ENCODE measurements around the gene TSPEAR. TPM values are rescaled to one million over a fixed set of nuclear protein-coding genes. Genes with fewer than 3 reads are reported as not detected.

The TSPEAR gene
- polyA plus RNA-seq, 1 of the 3 experiments (the other 2 are of a cell fraction) = 0.08 TPM

DNA sequence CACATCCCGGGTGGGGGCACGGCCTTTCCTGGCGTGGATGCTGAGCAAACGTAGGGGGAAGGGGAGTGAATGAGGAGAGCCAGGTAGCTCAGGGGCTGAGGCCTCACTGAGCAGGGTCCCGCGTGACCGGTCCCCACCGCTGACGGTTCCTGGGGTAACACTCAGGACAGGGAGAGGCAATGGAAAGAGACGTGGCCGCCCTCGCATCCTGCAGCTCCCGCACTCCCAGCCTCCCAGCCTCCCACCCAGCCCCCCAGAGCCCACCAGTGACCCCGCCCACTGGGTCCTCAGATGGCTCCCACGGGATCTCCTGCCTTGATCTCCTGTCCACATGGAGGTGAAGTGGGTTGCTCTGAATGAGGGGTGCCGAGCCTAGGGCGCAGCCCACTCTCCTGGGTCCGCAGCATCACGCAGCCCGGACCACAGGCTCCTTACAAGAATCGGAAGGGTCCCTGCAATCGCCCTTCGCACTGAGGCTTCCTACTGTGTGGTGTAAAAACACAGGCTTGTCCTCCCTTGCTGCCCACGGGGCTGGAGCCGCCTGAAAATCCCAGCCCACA lies 2.4 kb downstream of the TSPEAR start:
- POLR2A ChIA-PET = no interaction called here
- H3K4me2 ChIP-seq = peak overlapping the region; percentile 41; the same call in 1 of the 2 replicates
- no peaks in the 10 kb centered on the region for H3K36me3 ChIP-seq (replicated peaks in 1 of 2; ENCODE audit: control insufficient read depth in 1 of 2, insufficient read depth in 2 of 2, low read length in 1 of 2)

DNA sequence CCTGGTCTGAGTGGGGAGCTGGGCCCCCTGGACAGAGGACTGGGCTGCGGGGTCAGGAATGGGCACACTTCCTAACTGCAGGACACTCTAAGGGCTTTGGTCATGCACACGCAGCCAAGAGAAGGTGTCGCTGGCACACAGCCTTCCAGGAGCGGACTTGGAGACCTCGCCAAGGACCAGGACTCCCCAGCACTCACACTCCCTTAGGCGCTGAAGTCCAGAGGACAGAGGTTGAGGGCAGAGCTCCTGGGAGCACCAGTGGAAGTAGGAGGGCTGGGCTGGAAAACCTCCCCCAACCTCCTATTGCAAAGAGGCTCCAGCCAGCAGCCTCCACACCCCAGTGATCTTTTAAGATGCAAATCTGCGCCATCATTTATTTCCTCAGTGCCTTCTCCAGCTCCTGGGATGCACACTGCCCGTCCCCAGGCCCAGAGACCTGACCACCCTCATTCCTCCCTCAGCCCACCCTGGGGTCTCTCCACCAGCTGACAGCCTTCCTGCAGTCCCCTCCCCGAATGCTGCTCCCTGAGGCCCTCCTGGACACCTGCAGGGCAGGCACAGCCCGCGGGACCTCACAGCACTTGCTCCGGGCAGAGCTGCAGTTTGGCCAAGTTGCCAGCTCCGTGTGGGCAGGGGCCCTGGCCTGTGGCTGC lies 3.0 kb downstream of the TSPEAR start:
- H3K9me3 ChIP-seq = no peaks in the 10 kb centered on the region
- no peak overlapping the region for H3K4me2 ChIP-seq
- H3K27me3 ChIP-seq (ENCODE audit: insufficient read depth) = peaks cover 84% of the 10 kb centered on the region
- H3K4me1 ChIP-seq (ENCODE audit: control insufficient read depth in 1 of 2, insufficient read depth in 2 of 2, low read depth in 1 of 2, low read length in 1 of 2) = no peaks in the 10 kb centered on the region; a peak in 1 of 4 replicates
- no peak overlapping the region for H3K9ac ChIP-seq
- no peaks in the 10 kb centered on the region for H3F3A ChIP-seq (replicated peaks; ENCODE audit: insufficient read depth)
- peak; percentile 20 for DNase-seq
- no peaks in the 10 kb centered on the region for H3K79me2 ChIP-seq (ENCODE audit: insufficient read depth)
- no peaks in the 10 kb centered on the region for H3K9me2 ChIP-seq
- CTCF ChIA-PET = interaction anchor here (1.0 kb wide), 1 partner anchor 198 kb away, joined by 3 read pairs; no protein-coding TSS in a partner anchor
- no peaks in the 10 kb centered on the region for H4K20me1 ChIP-seq (ENCODE audit: insufficient read depth)
- H2AFZ ChIP-seq (ENCODE audit: low read depth) = no peak overlapping the region
- 15% methylated on average over 6 of the region's 13 CpGs for WGBS (ENCODE audit: low lambda C conversion rate)
- POLR2A ChIA-PET = no interaction called here
- H3K27ac ChIP-seq (ENCODE audit: low read depth in 2 of 2, low read length in 1 of 2) = no peak overlapping the region
- H3K4me3 ChIP-seq (ENCODE audit: low read depth in 2 of 2, low read length in 1 of 2) = no peak overlapping the region
- H3K36me3 ChIP-seq (replicated peaks in 1 of 2; ENCODE audit: control insufficient read depth in 1 of 2, insufficient read depth in 2 of 2, low read length in 1 of 2) = no peaks in the 10 kb centered on the region
- no peak for TF ChIP-seq FOSL2 (IDR thresholded peaks at IDR 0.05; ENCODE audit: borderline replicate concordance, low read depth)
- TF ChIP-seq JUND (IDR thresholded peaks at IDR 0.05) = no peak
- TF ChIP-seq, protein P1, sequence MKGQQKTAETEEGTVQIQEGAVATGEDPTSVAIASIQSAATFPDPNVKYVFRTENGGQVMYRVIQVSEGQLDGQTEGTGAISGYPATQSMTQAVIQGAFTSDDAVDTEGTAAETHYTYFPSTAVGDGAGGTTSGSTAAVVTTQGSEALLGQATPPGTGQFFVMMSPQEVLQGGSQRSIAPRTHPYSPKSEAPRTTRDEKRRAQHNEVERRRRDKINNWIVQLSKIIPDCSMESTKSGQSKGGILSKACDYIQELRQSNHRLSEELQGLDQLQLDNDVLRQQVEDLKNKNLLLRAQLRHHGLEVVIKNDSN (IDR thresholded peaks at IDR 0.05; ENCODE audit: borderline replicate concordance, low read depth) = no peak
- TF ChIP-seq, protein P2, sequence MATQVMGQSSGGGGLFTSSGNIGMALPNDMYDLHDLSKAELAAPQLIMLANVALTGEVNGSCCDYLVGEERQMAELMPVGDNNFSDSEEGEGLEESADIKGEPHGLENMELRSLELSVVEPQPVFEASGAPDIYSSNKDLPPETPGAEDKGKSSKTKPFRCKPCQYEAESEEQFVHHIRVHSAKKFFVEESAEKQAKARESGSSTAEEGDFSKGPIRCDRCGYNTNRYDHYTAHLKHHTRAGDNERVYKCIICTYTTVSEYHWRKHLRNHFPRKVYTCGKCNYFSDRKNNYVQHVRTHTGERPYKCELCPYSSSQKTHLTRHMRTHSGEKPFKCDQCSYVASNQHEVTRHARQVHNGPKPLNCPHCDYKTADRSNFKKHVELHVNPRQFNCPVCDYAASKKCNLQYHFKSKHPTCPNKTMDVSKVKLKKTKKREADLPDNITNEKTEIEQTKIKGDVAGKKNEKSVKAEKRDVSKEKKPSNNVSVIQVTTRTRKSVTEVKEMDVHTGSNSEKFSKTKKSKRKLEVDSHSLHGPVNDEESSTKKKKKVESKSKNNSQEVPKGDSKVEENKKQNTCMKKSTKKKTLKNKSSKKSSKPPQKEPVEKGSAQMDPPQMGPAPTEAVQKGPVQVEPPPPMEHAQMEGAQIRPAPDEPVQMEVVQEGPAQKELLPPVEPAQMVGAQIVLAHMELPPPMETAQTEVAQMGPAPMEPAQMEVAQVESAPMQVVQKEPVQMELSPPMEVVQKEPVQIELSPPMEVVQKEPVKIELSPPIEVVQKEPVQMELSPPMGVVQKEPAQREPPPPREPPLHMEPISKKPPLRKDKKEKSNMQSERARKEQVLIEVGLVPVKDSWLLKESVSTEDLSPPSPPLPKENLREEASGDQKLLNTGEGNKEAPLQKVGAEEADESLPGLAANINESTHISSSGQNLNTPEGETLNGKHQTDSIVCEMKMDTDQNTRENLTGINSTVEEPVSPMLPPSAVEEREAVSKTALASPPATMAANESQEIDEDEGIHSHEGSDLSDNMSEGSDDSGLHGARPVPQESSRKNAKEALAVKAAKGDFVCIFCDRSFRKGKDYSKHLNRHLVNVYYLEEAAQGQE (IDR thresholded peaks at IDR 0.05; ENCODE audit: low read depth, low read length) = no peak
- TF ChIP-seq, protein P3, sequence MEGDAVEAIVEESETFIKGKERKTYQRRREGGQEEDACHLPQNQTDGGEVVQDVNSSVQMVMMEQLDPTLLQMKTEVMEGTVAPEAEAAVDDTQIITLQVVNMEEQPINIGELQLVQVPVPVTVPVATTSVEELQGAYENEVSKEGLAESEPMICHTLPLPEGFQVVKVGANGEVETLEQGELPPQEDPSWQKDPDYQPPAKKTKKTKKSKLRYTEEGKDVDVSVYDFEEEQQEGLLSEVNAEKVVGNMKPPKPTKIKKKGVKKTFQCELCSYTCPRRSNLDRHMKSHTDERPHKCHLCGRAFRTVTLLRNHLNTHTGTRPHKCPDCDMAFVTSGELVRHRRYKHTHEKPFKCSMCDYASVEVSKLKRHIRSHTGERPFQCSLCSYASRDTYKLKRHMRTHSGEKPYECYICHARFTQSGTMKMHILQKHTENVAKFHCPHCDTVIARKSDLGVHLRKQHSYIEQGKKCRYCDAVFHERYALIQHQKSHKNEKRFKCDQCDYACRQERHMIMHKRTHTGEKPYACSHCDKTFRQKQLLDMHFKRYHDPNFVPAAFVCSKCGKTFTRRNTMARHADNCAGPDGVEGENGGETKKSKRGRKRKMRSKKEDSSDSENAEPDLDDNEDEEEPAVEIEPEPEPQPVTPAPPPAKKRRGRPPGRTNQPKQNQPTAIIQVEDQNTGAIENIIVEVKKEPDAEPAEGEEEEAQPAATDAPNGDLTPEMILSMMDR (IDR thresholded peaks at IDR 0.05) = no peak
- TF ChIP-seq, protein P4, sequence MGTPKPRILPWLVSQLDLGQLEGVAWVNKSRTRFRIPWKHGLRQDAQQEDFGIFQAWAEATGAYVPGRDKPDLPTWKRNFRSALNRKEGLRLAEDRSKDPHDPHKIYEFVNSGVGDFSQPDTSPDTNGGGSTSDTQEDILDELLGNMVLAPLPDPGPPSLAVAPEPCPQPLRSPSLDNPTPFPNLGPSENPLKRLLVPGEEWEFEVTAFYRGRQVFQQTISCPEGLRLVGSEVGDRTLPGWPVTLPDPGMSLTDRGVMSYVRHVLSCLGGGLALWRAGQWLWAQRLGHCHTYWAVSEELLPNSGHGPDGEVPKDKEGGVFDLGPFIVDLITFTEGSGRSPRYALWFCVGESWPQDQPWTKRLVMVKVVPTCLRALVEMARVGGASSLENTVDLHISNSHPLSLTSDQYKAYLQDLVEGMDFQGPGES (IDR thresholded peaks at IDR 0.05; ENCODE audit: low read depth, low read length) = no peak
- no peak for TF ChIP-seq SIN3A (IDR thresholded peaks at IDR 0.05; ENCODE audit: borderline replicate concordance, low read depth, low read length)
- TF ChIP-seq SMC3 (IDR thresholded peaks at IDR 0.05; ENCODE audit: low read depth, low read length) = no peak
- no peak for TF ChIP-seq TEAD4 (IDR thresholded peaks at IDR 0.05; ENCODE audit: borderline replicate concordance, insufficient read depth)
- TF ChIP-seq YY1 (IDR thresholded peaks at IDR 0.05; ENCODE audit: low read depth) = no peak
- no peak for TF ChIP-seq TCF12 (IDR thresholded peaks at IDR 0.05)
- no peak for TF ChIP-seq POLR2AphosphoS5 (IDR thresholded peaks at IDR 0.05; ENCODE audit: low read depth, low read length)

More for the DNA sequence above, 2.4 kb downstream of the TSPEAR start:
- no peak for TF ChIP-seq EZH2phosphoT487 (IDR thresholded peaks at IDR 0.05; ENCODE audit: borderline replicate concordance, low read depth)
- TF ChIP-seq, protein P5, sequence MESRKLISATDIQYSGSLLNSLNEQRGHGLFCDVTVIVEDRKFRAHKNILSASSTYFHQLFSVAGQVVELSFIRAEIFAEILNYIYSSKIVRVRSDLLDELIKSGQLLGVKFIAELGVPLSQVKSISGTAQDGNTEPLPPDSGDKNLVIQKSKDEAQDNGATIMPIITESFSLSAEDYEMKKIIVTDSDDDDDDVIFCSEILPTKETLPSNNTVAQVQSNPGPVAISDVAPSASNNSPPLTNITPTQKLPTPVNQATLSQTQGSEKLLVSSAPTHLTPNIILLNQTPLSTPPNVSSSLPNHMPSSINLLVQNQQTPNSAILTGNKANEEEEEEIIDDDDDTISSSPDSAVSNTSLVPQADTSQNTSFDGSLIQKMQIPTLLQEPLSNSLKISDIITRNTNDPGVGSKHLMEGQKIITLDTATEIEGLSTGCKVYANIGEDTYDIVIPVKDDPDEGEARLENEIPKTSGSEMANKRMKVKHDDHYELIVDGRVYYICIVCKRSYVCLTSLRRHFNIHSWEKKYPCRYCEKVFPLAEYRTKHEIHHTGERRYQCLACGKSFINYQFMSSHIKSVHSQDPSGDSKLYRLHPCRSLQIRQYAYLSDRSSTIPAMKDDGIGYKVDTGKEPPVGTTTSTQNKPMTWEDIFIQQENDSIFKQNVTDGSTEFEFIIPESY (IDR thresholded peaks at IDR 0.05; ENCODE audit: borderline replicate concordance, low read depth) = no peak
- no peak overlapping the region for H3K9ac ChIP-seq
- CTCF ChIA-PET = interaction anchor here (0.9 to 1.0 kb wide), 2 partner anchors 34 to 198 kb away, joined by 3 read pairs; no protein-coding TSS in a partner anchor
- no peak overlapping the region; the same call in 1 of the 2 replicates for H2AFZ ChIP-seq (ENCODE audit: low read depth)
- H3K9me2 ChIP-seq = no peaks in the 10 kb centered on the region
- DNase-seq = peak; percentile 25
- no peaks in the 10 kb centered on the region for H3F3A ChIP-seq (replicated peaks; ENCODE audit: insufficient read depth)
- no peak overlapping the region for H3K4me3 ChIP-seq (ENCODE audit: low read depth in 2 of 2, low read length in 1 of 2)
- 4% methylated on average over 8 of the region's 25 CpGs for WGBS (ENCODE audit: low lambda C conversion rate)
- no peaks in the 10 kb centered on the region for H3K9me3 ChIP-seq
- H4K20me1 ChIP-seq (ENCODE audit: insufficient read depth) = no peaks in the 10 kb centered on the region
- H3K4me1 ChIP-seq (ENCODE audit: control insufficient read depth in 1 of 2, insufficient read depth in 2 of 2, low read depth in 1 of 2, low read length in 1 of 2) = no peaks in the 10 kb centered on the region; a peak in 1 of 4 replicates
- H3K27ac ChIP-seq (ENCODE audit: low read depth in 2 of 2, low read length in 1 of 2) = no peak overlapping the region
- no peaks in the 10 kb centered on the region for H3K79me2 ChIP-seq (ENCODE audit: insufficient read depth)
- H3K27me3 ChIP-seq (ENCODE audit: insufficient read depth) = peaks cover 81% of the 10 kb centered on the region

Measured in SK-N-SH (cell line).